Measurements from ENCODE around the gene CPEB1.
A peak's percentile ranks its signal among the peaks of the same experiment; 100 is the strongest.

Gene CPEB1

GRCh38 chr15:82540984-82541431 is 106.2 kb downstream of the CPEB1 start:
- TF ChIP-seq CTCF (IDR thresholded peaks at IDR 0.05; ENCODE audit: borderline replicate concordance, insufficient read depth, low read depth, low read length) = no peak
- H3K4me3 ChIP-seq (ENCODE audit: low read depth, low read length) = peak overlapping the region; percentile 90

GRCh38 chr15:82540055-82540983 is 106.8 kb downstream of the CPEB1 start, which contains the start of gene RPS17:
TSS of gene RPS17 (minus strand) at chr15:82540457. CDS start at chr15:82540428, 29 bp downstream.
- TF ChIP-seq CTCF (IDR thresholded peaks at IDR 0.05; ENCODE audit: borderline replicate concordance, insufficient read depth, low read depth, low read length) = peak; percentile 99
- peak within 1 kb of the TSS; percentile 90 for H3K4me3 ChIP-seq (ENCODE audit: low read depth, low read length)

GRCh38 chr15:82539691-82540054 is 107.5 kb downstream of the CPEB1 start:
- TF ChIP-seq CTCF (IDR thresholded peaks at IDR 0.05; ENCODE audit: borderline replicate concordance, insufficient read depth, low read depth, low read length) = no peak
- H3K4me3 ChIP-seq (ENCODE audit: low read depth, low read length) = peak overlapping the region; percentile 90

- TF ChIP-seq CTCF (IDR thresholded peaks at IDR 0.05; ENCODE audit: borderline replicate concordance, insufficient read depth, low read depth, low read length) = no peak
- peak overlapping the region; percentile 90 for H3K4me3 ChIP-seq (ENCODE audit: low read depth, low read length)
Observed at GRCh38 chr15:82538961-82539690, 108.0 kb downstream of the CPEB1 start.

- no peak for TF ChIP-seq CTCF (IDR thresholded peaks at IDR 0.05; ENCODE audit: borderline replicate concordance, insufficient read depth, low read depth, low read length)
- H3K4me3 ChIP-seq (ENCODE audit: low read depth, low read length) = no peak overlapping the region
Observed at GRCh38 chr15:82537351-82537908, 109.7 kb downstream of the CPEB1 start.

GRCh38 chr15:82536409-82537350 is 110.5 kb downstream of the CPEB1 start:
- no peak for TF ChIP-seq CTCF (IDR thresholded peaks at IDR 0.05; ENCODE audit: borderline replicate concordance, insufficient read depth, low read depth, low read length)
- no peak overlapping the region for H3K4me3 ChIP-seq (ENCODE audit: low read depth, low read length)

All from GM12875 (cell line).